Keratinocyte (primary cell): Measurements from ENCODE around the gene TRABD2B. TPM values are rescaled to one million over a fixed set of nuclear protein-coding genes. Genes with fewer than 3 reads are reported as not detected.

ENCODE experiments used
- DNase-seq: peaks from one replicate; pipeline ENCODE4 v3.0.0-alpha.2; 2011; ENCODE audit warnings: low read depth, missing footprints, low spot score
- FAIRE-seq: peaks from 2 replicates; lab custom pipeline; 2011; peaks lifted over from hg19 to GRCh38; lab: Jason Lieb, UNC
- H2AFZ ChIP-seq: 2 replicates; pipeline ENCODE4 v1.6.0; 2012; ENCODE audit warnings: low read length, control low read depth, inconsistent platforms; ENCODE audit not compliant: control insufficient read depth
- H3K27ac ChIP-seq: 2 replicates; pipeline ENCODE4 v1.5.1; 2011; ENCODE audit warnings: low read length; ENCODE audit not compliant: control insufficient read depth, insufficient read depth
- H3K27me3 ChIP-seq: 3 replicates; pipeline ENCODE4 v1.6.0; 2011; ENCODE audit warnings: low read length; ENCODE audit not compliant: control insufficient read depth, insufficient read depth; ENCODE audit errors: extremely low read depth
- H3K36me3 ChIP-seq, 2 experiments: 2 replicates in 1 of 2; 3 replicates in 1 of 2; pipeline ENCODE4 v1.5.1; 2011; ENCODE audit warnings: low read length in 2 of 2, mild to moderate bottlenecking in 1 of 2; ENCODE audit not compliant: control insufficient read depth in 2 of 2, insufficient read depth in 2 of 2; ENCODE audit errors: extremely low read depth in 1 of 2
- H3K4me1 ChIP-seq: 3 replicates; pipeline ENCODE4 v1.5.1; 2011; ENCODE audit warnings: low read length; ENCODE audit not compliant: control insufficient read depth, insufficient read depth; ENCODE audit errors: extremely low read depth
- H3K4me2 ChIP-seq: 3 replicates; pipeline ENCODE4 v1.6.0; 2011; ENCODE audit warnings: low read depth, low read length; ENCODE audit not compliant: control insufficient read depth, insufficient read depth; ENCODE audit errors: extremely low read depth
- H3K4me3 ChIP-seq, 3 experiments: fragments of 200-600 bp in 1 of 3; sonication (generic) in 1 of 3; 2 replicates in 2 of 3; 3 replicates in 1 of 3; pipeline ENCODE4 v1.5.1; 2011 to 2016; ENCODE audit warnings: low read length in 3 of 3, mild to moderate bottlenecking in 3 of 3, control low read depth in 2 of 3, inconsistent platforms in 1 of 3, low read depth in 1 of 3, mixed read lengths in 1 of 3, mixed run types in 1 of 3, moderate library complexity in 1 of 3; ENCODE audit not compliant: control insufficient read depth in 2 of 3, insufficient read depth in 2 of 3; ENCODE audit errors: extremely low read depth in 1 of 3
- H3K79me2 ChIP-seq: 2 replicates; pipeline ENCODE4 v1.6.0; 2012; ENCODE audit warnings: low read length; ENCODE audit not compliant: control insufficient read depth, insufficient read depth
- H3K9ac ChIP-seq: 3 replicates; pipeline ENCODE4 v1.6.0; 2011; ENCODE audit warnings: low read length; ENCODE audit not compliant: control insufficient read depth, insufficient read depth; ENCODE audit errors: extremely low read depth
- H3K9me1 ChIP-seq: 3 replicates; pipeline ENCODE4 v1.6.0; 2011; ENCODE audit warnings: low read length; ENCODE audit not compliant: control insufficient read depth, insufficient read depth; ENCODE audit errors: extremely low read depth
- H3K9me3 ChIP-seq: 2 replicates; pipeline ENCODE4 v1.5.1; 2012; ENCODE audit warnings: low read depth, low read length; ENCODE audit not compliant: control insufficient read depth
- H4K20me1 ChIP-seq: 3 replicates; pipeline ENCODE4 v1.6.0; 2011; ENCODE audit warnings: low read length; ENCODE audit not compliant: control insufficient read depth, insufficient read depth; ENCODE audit errors: extremely low read depth
- EZH2 ChIP-seq: IDR thresholded peaks from one replicate; pipeline ENCODE4 v1.6.1; 2012; ENCODE audit warnings: inconsistent platforms, mild to moderate bottlenecking, low read length, moderate library complexity
- dilution Hi-C: fragments of 300-500 bp; cut with MboI; formaldehyde crosslinking; loops from one replicate; pipeline ENCODE4 v1.7.0; 2020; ENCODE audit warnings: low sequenced_read_pairs; ENCODE audit not compliant: extremely low pct_ligation_motif_present
- polyA plus RNA-seq, 5 experiments: library from polyadenylated mRNA; depleted of rRNA in 3 of 5; stranded (reverse) in 3 of 5; stranded (forward) in 1 of 5; unstranded in 1 of 5; fragments of >200 nt; gene quantifications; 1 replicate in 1 of 5; 2 replicates in 3 of 5; 3 replicates in 1 of 5; pipeline versions ENCODE4 v1.2.1 to v1.2.3, GENCODE V29; 2011 to 2012; ENCODE audit warnings: missing spikeins in 2 of 5, low read depth in 1 of 5, low replicate concordance in 1 of 5
- TF ChIP-seq, protein P1 (sequence below), 3 experiments: IDR thresholded peaks in 1 of 3; conservative IDR thresholded peaks in 1 of 3; optimal IDR thresholded peaks in 1 of 3; 2 replicates in 2 of 3; 3 replicates in 1 of 3; pipeline versions ENCODE3 to v1.5.1; 2011; ENCODE audit warnings: low read length in 3 of 3, mild to moderate bottlenecking in 3 of 3, moderate library complexity in 2 of 3, control low read depth in 1 of 3, inconsistent platforms in 1 of 3; ENCODE audit not compliant: insufficient read depth in 2 of 3; ENCODE audit errors: extremely low read depth in 1 of 3

Gene TRABD2B
- polyA plus RNA-seq, 1 donor (not counting 4 experiments of a cell fraction or from before 2014, with no cell fraction given): 0.13 TPM

DNA sequence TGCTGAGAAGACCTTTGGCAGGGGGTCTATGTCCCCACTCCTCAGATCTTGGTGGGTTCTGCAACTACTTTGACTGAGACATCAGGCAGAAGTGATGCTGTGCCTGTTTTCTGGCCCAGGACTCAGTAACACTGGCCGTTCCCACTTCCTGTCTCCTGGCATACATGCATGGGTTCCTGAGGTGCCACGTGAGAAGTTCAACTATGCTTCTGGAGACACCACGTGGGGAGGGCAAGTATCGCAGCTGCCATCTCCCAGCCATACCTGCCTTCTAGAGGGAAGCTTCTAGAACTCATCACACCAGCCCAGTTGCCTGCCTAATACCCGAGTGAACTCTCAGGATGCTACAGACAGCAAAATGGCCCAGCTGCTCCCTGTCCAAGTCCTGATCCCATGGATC lies 65.8 kb downstream of the TRABD2B start:
- H3K9ac ChIP-seq: no peak overlapping the region
- H3K36me3 ChIP-seq: no peaks in the 10 kb centered on the region
- no peak overlapping the region for H3K27ac ChIP-seq
- H3K9me1 ChIP-seq: no peaks in the 10 kb centered on the region
- FAIRE-seq (peak; percentile 91), DNase-seq (peak; percentile 48)
- no peak overlapping the region for H3K4me3 ChIP-seq
- no peak overlapping the region for H2AFZ ChIP-seq
- no peaks in the 10 kb centered on the region for H3K79me2 ChIP-seq
- TF ChIP-seq, protein P1, sequence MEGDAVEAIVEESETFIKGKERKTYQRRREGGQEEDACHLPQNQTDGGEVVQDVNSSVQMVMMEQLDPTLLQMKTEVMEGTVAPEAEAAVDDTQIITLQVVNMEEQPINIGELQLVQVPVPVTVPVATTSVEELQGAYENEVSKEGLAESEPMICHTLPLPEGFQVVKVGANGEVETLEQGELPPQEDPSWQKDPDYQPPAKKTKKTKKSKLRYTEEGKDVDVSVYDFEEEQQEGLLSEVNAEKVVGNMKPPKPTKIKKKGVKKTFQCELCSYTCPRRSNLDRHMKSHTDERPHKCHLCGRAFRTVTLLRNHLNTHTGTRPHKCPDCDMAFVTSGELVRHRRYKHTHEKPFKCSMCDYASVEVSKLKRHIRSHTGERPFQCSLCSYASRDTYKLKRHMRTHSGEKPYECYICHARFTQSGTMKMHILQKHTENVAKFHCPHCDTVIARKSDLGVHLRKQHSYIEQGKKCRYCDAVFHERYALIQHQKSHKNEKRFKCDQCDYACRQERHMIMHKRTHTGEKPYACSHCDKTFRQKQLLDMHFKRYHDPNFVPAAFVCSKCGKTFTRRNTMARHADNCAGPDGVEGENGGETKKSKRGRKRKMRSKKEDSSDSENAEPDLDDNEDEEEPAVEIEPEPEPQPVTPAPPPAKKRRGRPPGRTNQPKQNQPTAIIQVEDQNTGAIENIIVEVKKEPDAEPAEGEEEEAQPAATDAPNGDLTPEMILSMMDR (optimal IDR thresholded peaks at IDR 0.05 in 1 of 3, IDR thresholded peaks at IDR 0.05 in 1 of 3, conservative IDR thresholded peaks at IDR 0.05 in 1 of 3; ENCODE audit: extremely low read depth in 1 of 3, insufficient read depth in 2 of 3, low read length in 3 of 3): peak; percentile 64 to 90 (median 64)
- TF ChIP-seq EZH2: no peak
- dilution Hi-C loops: no loop called here
- no peaks in the 10 kb centered on the region for H4K20me1 ChIP-seq
- H3K4me2 ChIP-seq: no peak overlapping the region
- peaks cover 2% of the 10 kb centered on the region for H3K27me3 ChIP-seq
- H3K4me1 ChIP-seq: peaks cover 6% of the 10 kb centered on the region
- no peaks in the 10 kb centered on the region for H3K9me3 ChIP-seq

DNA sequence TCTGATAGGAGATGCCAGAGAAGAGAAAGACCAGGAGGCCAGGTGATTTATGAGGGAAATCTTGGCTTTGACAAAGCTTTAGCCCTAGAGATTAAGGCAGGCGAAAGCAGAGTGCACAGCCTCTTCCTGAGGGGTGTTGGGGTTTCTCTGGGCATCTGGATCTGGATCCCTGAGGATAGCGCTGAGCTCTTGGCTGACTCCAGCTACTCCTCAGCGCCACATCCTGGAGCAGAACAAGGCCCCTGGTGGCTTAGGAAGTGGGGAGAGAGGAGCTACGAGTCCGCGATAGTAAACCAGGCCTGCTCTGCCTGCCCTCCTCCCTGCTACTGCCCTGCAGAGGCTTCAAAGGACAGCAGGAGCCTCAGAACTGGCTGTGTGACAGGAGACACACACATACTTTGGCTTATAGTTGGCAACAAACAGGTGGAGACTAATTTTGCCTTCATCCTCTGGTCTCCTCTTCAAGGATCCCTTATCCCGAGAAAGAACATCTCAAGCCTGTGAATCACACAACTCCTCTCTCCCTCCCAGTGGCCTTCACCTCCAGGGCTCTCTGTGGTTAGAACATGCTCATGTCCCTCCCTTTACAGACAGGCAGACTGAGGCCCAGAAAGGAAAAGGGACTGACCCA lies 66.9 kb downstream of the TRABD2B start:
- H3K4me1 ChIP-seq: peaks cover 6% of the 10 kb centered on the region
- no peaks in the 10 kb centered on the region for H3K9me3 ChIP-seq
- H2AFZ ChIP-seq: no peak overlapping the region
- no peak overlapping the region for H3K27ac ChIP-seq
- no peak for TF ChIP-seq EZH2
- TF ChIP-seq, protein P1 (optimal IDR thresholded peaks at IDR 0.05 in 1 of 3, IDR thresholded peaks at IDR 0.05 in 1 of 3, conservative IDR thresholded peaks at IDR 0.05 in 1 of 3; ENCODE audit: extremely low read depth in 1 of 3, insufficient read depth in 2 of 3, low read length in 3 of 3): no peak
- dilution Hi-C loops: no loop called here
- H3K4me2 ChIP-seq: no peak overlapping the region
- no peaks in the 10 kb centered on the region for H3K9me1 ChIP-seq
- DNase-seq (no peak), FAIRE-seq (no peak)
- no peak overlapping the region for H3K9ac ChIP-seq
- H3K36me3 ChIP-seq: no peaks in the 10 kb centered on the region
- no peaks in the 10 kb centered on the region for H4K20me1 ChIP-seq
- no peak overlapping the region for H3K4me3 ChIP-seq
- H3K79me2 ChIP-seq: no peaks in the 10 kb centered on the region
- peaks cover 2% of the 10 kb centered on the region for H3K27me3 ChIP-seq
